ENCODE measurements around the gene CEP78. TPM values are rescaled to one million over a fixed set of nuclear protein-coding genes. Genes with fewer than 3 reads are reported as not detected.

The CEP78 gene
- total RNA-seq, 1 donor from 2014 or later: 29.7 TPM

DNA sequence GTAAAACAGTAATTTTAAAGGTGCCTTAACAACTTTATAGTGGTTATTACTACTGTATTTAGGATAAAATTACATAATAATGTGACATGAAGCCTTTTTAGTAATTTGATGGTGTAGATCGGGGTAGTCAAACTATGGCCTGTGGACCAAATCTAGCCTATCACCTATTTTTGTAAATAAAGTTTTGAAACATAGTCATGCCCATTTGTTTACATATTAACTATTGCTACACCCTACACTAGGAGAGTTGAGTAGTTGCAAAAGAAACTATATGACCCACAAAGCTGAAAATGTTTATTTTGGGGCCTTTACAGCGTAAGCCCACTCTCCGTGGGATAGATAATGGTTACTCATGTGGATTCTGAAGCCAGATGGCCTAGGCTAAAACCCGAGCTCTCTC, 6.2 kb downstream of the CEP78 start:
- DNase-seq: no peak
- Mint-ChIP-seq H3K27me3 (ENCODE audit: unreplicated experiment) (peaks cover 2% of the 10 kb centered on the region), H3K4me1 (ENCODE audit: low read depth, unreplicated experiment) (peaks cover 10% of the 10 kb centered on the region), H3K36me3 (ENCODE audit: unreplicated experiment) (no peaks in the 10 kb centered on the region), H3K9me3 (ENCODE audit: unreplicated experiment) (no peaks in the 10 kb centered on the region), H3K27ac (ENCODE audit: unreplicated experiment) (no peak overlapping the region), H3K4me3 (ENCODE audit: unreplicated experiment) (no peak overlapping the region)
- TF ChIP-seq, protein P1, sequence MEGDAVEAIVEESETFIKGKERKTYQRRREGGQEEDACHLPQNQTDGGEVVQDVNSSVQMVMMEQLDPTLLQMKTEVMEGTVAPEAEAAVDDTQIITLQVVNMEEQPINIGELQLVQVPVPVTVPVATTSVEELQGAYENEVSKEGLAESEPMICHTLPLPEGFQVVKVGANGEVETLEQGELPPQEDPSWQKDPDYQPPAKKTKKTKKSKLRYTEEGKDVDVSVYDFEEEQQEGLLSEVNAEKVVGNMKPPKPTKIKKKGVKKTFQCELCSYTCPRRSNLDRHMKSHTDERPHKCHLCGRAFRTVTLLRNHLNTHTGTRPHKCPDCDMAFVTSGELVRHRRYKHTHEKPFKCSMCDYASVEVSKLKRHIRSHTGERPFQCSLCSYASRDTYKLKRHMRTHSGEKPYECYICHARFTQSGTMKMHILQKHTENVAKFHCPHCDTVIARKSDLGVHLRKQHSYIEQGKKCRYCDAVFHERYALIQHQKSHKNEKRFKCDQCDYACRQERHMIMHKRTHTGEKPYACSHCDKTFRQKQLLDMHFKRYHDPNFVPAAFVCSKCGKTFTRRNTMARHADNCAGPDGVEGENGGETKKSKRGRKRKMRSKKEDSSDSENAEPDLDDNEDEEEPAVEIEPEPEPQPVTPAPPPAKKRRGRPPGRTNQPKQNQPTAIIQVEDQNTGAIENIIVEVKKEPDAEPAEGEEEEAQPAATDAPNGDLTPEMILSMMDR (IDR thresholded peaks at IDR 0.05; ENCODE audit: partially characterized antibody, unreplicated experiment): no peak

DNA sequence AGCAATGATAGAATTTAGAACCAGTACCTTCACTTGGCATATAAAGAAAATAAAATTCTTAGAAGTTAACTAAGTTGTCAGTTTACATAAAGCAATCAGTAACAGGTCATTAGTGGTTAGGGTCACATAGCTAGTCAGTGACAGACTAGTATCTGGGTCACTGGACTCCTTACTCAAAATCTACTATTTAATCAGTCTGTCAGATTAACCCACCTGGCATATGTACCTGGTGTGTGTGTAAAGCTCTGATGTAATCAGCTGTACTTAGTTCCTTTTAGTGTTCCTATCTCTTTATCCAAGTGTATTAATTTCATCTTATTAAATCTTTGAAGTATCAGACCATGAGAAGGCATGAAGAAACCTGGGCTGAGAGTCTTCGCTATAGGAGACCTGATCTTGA, 7.3 kb downstream of the CEP78 start:
- TF ChIP-seq, protein P1 (IDR thresholded peaks at IDR 0.05; ENCODE audit: partially characterized antibody, unreplicated experiment): no peak
- DNase-seq: no peak
- H3K27me3 Mint-ChIP-seq (ENCODE audit: unreplicated experiment): peaks cover 1% of the 10 kb centered on the region
- H3K4me3 Mint-ChIP-seq (ENCODE audit: unreplicated experiment): no peak overlapping the region
- no peaks in the 10 kb centered on the region for H3K36me3 Mint-ChIP-seq (ENCODE audit: unreplicated experiment)
- no peak overlapping the region for H3K27ac Mint-ChIP-seq (ENCODE audit: unreplicated experiment)
- H3K4me1 Mint-ChIP-seq (ENCODE audit: low read depth, unreplicated experiment): peaks cover 4% of the 10 kb centered on the region
- no peaks in the 10 kb centered on the region for H3K9me3 Mint-ChIP-seq (ENCODE audit: unreplicated experiment)

DNA sequence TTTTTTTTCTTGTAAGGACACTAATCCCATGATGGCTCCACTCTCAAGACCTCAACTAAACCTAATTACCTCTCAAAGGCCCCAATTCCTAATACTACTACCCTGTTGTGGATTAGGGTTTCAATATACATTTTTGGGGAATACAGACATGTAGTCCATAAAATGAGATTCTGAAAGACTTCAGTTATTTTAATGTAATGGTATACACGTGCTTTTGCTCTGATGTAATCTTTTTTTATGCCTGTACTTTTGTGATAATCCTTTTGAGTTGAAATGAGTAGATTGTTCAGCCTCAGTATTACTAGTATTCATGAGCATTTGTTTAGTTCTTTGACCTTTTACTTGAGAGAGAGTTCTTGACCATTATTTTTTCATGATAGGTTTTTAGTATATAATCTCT, 9.5 kb downstream of the CEP78 start:
- no peak for DNase-seq
- Mint-ChIP-seq H3K27ac (ENCODE audit: unreplicated experiment) (no peak overlapping the region), H3K4me3 (ENCODE audit: unreplicated experiment) (no peak overlapping the region), H3K4me1 (ENCODE audit: low read depth, unreplicated experiment) (no peaks in the 10 kb centered on the region), H3K36me3 (ENCODE audit: unreplicated experiment) (no peaks in the 10 kb centered on the region), H3K27me3 (ENCODE audit: unreplicated experiment) (no peaks in the 10 kb centered on the region), H3K9me3 (ENCODE audit: unreplicated experiment) (no peaks in the 10 kb centered on the region)
- TF ChIP-seq, protein P1 (IDR thresholded peaks at IDR 0.05; ENCODE audit: partially characterized antibody, unreplicated experiment): no peak

DNA sequence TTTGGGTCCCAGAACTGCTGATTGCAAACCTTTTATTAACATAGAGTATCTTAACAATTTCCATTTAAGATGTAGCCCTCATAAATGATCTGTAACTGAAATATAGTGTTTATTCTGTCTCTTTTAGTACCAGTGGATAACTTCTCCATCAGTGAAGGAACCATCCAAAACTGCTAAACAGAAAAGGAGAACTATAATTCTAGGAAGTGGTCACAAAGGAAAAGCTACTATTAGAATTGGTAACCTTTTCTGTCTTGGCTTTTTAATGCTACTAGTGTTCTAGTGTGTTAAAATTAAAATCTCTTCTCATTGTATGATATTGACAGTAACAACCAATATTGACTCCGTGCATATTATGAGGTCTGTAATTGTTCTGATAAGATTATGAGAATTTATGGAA, 12.8 kb downstream of the CEP78 start:
- Mint-ChIP-seq H3K36me3 (ENCODE audit: unreplicated experiment) (no peaks in the 10 kb centered on the region), H3K4me3 (ENCODE audit: unreplicated experiment) (no peak overlapping the region), H3K27me3 (ENCODE audit: unreplicated experiment) (no peaks in the 10 kb centered on the region), H3K9me3 (ENCODE audit: unreplicated experiment) (no peaks in the 10 kb centered on the region), H3K27ac (ENCODE audit: unreplicated experiment) (no peak overlapping the region), H3K4me1 (ENCODE audit: low read depth, unreplicated experiment) (no peaks in the 10 kb centered on the region)
- TF ChIP-seq, protein P1 (IDR thresholded peaks at IDR 0.05; ENCODE audit: partially characterized antibody, unreplicated experiment): no peak
- no peak for DNase-seq

DNA sequence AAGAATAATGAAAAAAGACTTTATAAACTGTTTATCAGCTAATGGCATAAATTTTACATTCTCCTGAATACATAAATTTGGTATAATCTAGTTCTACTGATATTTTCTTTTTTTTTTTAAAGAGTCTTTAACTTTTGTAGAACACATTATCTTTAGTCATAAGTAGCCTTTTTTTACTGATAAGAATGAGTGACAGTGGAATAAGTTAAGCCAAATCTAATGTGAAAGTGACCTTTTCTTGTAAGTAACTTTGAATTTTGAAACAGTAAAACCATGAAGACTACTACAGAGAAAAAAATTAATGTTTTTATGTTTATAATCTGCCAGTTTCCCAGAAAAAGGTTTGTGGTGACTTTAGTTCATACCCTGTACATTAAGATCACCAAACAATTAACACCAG, 13.7 kb downstream of the CEP78 start:
- TF ChIP-seq, protein P1 (IDR thresholded peaks at IDR 0.05; ENCODE audit: partially characterized antibody, unreplicated experiment): no peak
- H3K36me3 Mint-ChIP-seq (ENCODE audit: unreplicated experiment): no peaks in the 10 kb centered on the region
- no peak overlapping the region for H3K27ac Mint-ChIP-seq (ENCODE audit: unreplicated experiment)
- no peak overlapping the region for H3K4me3 Mint-ChIP-seq (ENCODE audit: unreplicated experiment)
- no peaks in the 10 kb centered on the region for H3K27me3 Mint-ChIP-seq (ENCODE audit: unreplicated experiment)
- H3K9me3 Mint-ChIP-seq (ENCODE audit: unreplicated experiment): no peaks in the 10 kb centered on the region
- H3K4me1 Mint-ChIP-seq (ENCODE audit: low read depth, unreplicated experiment): no peaks in the 10 kb centered on the region
- DNase-seq: no peak
